H54 (cell line): ENCODE data around the gene PRLR.

Experiments
- DNase-seq: peaks from one replicate; pipeline ENCODE4 v3.0.0; 2011; ENCODE audit warnings: low spot score, mixed read lengths; ENCODE audit not compliant: insufficient read length
- FAIRE-seq: peaks from 3 replicates; lab custom pipeline; 2011; peaks lifted over from hg19 to GRCh38; lab: Jason Lieb, UNC
- POLR2A ChIP-seq: IDR thresholded peaks from 2 replicates; pipeline ENCODE4 v1.6.1; 2011; ENCODE audit warnings: low read depth, mild to moderate bottlenecking, low read length

Gene PRLR

GRCh38 chr5:35171991-35172390, 58.3 kb downstream of the PRLR start:
- no peak for TF ChIP-seq POLR2A
- DNase-seq (no peak), FAIRE-seq (no peak)

- TF ChIP-seq POLR2A, result no peak
- FAIRE-seq (no peak), DNase-seq (no peak)
These were observed 59.2 kb downstream of the PRLR start for GRCh38 chr5:35171078-35171477.

- TF ChIP-seq POLR2A, result no peak
- DNase-seq, result no peak
- FAIRE-seq, result peak; percentile 64
These were observed 64.2 kb downstream of the PRLR start for GRCh38 chr5:35166043-35166442.

- no peak for TF ChIP-seq POLR2A
These were observed 65.3 kb downstream of the PRLR start for GRCh38 chr5:35164860-35165542.

GRCh38 chr5:35163710-35164033, 66.6 kb downstream of the PRLR start:
- TF ChIP-seq POLR2A, result no peak
- FAIRE-seq, result no peak
- no peak for DNase-seq

More at GRCh38 chr5:35164860-35165542, 65.3 kb downstream of the PRLR start:
- no peak for FAIRE-seq
- DNase-seq, result no peak

- FAIRE-seq (no peak), DNase-seq (no peak)
- TF ChIP-seq POLR2A, result no peak
These were observed 67.2 kb downstream of the PRLR start for GRCh38 chr5:35162848-35163709.

- no peak for FAIRE-seq
These were observed 68.5 kb downstream of the PRLR start for GRCh38 chr5:35161652-35162273.

GRCh38 chr5:35160486-35161116, 69.7 kb downstream of the PRLR start:
- no peak for DNase-seq

More at GRCh38 chr5:35161652-35162273, 68.5 kb downstream of the PRLR start:
- TF ChIP-seq POLR2A, result no peak
- DNase-seq, result no peak

GRCh38 chr5:35159370-35159742, 70.9 kb downstream of the PRLR start:
- DNase-seq, result no peak
- TF ChIP-seq POLR2A, result no peak

More at GRCh38 chr5:35160486-35161116, 69.7 kb downstream of the PRLR start:
- FAIRE-seq, result no peak
- no peak for TF ChIP-seq POLR2A

GRCh38 chr5:35158622-35159369, 71.5 kb downstream of the PRLR start:
- no peak for FAIRE-seq
- no peak for TF ChIP-seq POLR2A
- DNase-seq, result no peak

More at GRCh38 chr5:35159370-35159742, 70.9 kb downstream of the PRLR start:
- FAIRE-seq, result no peak

GRCh38 chr5:35158204-35158603, 72.1 kb downstream of the PRLR start:
- no peak for FAIRE-seq
- no peak for TF ChIP-seq POLR2A
- no peak for DNase-seq

GRCh38 chr5:35153375-35153932, 76.8 kb downstream of the PRLR start:
- DNase-seq (no peak), FAIRE-seq (no peak)
- no peak for TF ChIP-seq POLR2A

- TF ChIP-seq POLR2A, result no peak
- no peak for FAIRE-seq
- no peak for DNase-seq
These were observed 77.6 kb downstream of the PRLR start for GRCh38 chr5:35152733-35153132.
